ENCODE measurements around the gene NHSL2. TPM values are rescaled to one million over a fixed set of nuclear protein-coding genes. Genes with fewer than 3 reads are reported as not detected.

Gene NHSL2
- total RNA-seq, 1 donor from 2014 or later: 0.29 TPM

DNA sequence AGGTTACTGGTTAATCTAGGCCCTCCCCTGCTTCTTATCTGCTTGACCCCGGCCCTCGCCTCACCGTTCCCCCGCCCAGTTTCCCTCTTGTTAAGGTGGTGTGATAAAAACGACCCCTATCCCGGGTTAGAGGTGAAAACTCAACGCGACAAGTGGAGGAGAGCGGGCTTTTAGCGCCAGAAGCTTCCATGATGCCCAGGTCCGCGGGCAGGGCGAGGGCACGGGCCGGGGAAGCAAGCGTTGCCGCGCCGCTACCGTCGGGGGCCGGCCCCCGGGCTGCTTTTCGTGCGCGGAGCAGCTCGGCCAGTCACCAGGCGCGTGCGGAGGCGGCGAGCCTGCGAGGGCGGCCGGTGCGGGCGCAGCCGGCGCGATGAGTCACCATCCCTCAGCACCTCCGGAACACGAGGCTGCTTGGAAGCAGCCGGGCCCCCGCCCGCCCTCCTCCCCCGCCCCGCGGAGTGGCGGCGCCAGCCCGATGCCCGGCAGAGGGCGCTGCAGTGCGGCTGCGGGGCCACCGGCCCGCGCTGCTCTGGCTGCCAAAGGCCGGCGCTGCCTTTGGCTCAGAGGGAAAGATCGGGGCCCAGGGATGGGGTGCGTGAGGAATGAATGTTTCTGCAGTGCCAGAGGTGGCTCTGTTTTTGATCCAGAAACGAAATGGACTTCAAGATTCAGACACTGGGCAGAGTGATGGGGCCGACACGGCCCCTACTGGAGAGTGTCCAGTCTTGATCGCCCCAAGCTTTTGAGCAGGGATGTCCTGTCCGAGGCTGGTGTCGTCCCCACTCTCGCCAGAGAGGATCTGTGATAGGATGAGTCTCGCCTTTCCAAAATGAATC, 107.8 kb downstream of the NHSL2 start:
- peaks cover 10% of the 10 kb centered on the region for H3K4me1 Mint-ChIP-seq
- no peaks in the 10 kb centered on the region for H3K36me3 Mint-ChIP-seq (ENCODE audit: low read depth)
- ATAC-seq (ENCODE audit: low read depth) (peak; percentile 89), DNase-seq (peak; percentile 65)
- H3K4me3 Mint-ChIP-seq: peak overlapping the region; percentile 38
- ChIA-PET POLR2A (interaction anchor here (0.6 to 1.5 kb wide), 5 partner anchors 83 to 258 kb away, joined by 3 to 5 read pairs (median 4); partner anchors contain the start of genes RPS4X and RTL5), CTCF (interaction anchor here (0.8 to 3.1 kb wide), 7 partner anchors 15 to 259 kb away, joined by 3 to 51 read pairs (median 5); partner anchors contain the start of gene RPS4X)
- H3K27ac Mint-ChIP-seq: no peak overlapping the region
- H3K9me3 Mint-ChIP-seq: no peaks in the 10 kb centered on the region
- H3K27me3 Mint-ChIP-seq: peaks cover 5% of the 10 kb centered on the region
- intact Hi-C loops (cut with micrococcal nuclease): loop anchor here (1.0 to 5.0 kb wide), 3 partner anchors 108 to 220 kb away; partner anchors contain the start of genes ERCC6L and PIN4
- no peak for TF ChIP-seq CTCF (IDR thresholded peaks at IDR 0.05)

DNA sequence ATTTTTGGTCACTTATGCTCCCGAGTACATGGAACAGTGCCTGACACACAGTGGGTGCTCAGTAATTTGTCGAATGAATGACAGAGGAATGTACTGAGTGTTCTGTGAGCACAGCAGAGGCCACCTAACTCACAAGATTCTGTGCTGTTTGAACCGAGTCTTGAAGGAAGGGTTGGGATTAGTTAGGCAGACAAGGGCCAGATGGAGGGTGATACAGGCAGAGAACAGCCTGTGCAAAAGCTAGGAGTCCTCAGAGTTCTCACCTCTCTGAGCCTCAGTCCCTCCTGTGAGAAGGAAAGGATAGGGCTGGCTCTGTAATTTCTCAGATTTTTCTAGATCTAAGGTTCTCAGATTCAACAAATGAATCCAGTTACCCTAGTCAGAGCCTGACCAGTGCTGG, 108.8 kb downstream of the NHSL2 start:
- no peak for TF ChIP-seq CTCF (IDR thresholded peaks at IDR 0.05)
- H3K27me3 Mint-ChIP-seq: peaks cover 5% of the 10 kb centered on the region
- CTCF ChIA-PET: interaction anchor here (0.8 to 3.1 kb wide), 4 partner anchors 18 to 161 kb away, joined by 3 to 51 read pairs (median 7); no protein-coding TSS in a partner anchor
- H3K36me3 Mint-ChIP-seq (ENCODE audit: low read depth): no peaks in the 10 kb centered on the region
- H3K9me3 Mint-ChIP-seq: no peaks in the 10 kb centered on the region
- H3K4me1 Mint-ChIP-seq: peaks cover 10% of the 10 kb centered on the region
- intact Hi-C loops (cut with micrococcal nuclease): loop anchor here (2.0 to 5.0 kb wide), 2 partner anchors 163 to 219 kb away; partner anchors contain the start of genes ERCC6L and PIN4
- POLR2A ChIA-PET: interaction anchor here (1.1 to 2.2 kb wide), 2 partner anchors 107 to 257 kb away, joined by 4 to 11 read pairs; partner anchors contain the start of gene RPS4X
- DNase-seq (no peak), ATAC-seq (ENCODE audit: low read depth) (no peak)
- H3K4me3 Mint-ChIP-seq: no peak overlapping the region
- H3K27ac Mint-ChIP-seq: no peak overlapping the region

- no peak for ATAC-seq (ENCODE audit: low read depth)
- intact Hi-C loops (cut with micrococcal nuclease): no loop called here
- H3K4me1 Mint-ChIP-seq: peaks cover 10% of the 10 kb centered on the region
- no peaks in the 10 kb centered on the region for H3K36me3 Mint-ChIP-seq (ENCODE audit: low read depth)
- no peak overlapping the region for H3K27ac Mint-ChIP-seq
- H3K27me3 Mint-ChIP-seq: peaks cover 5% of the 10 kb centered on the region
- POLR2A ChIA-PET: interaction anchor here (1.0 to 2.2 kb wide), 2 partner anchors 106 to 112 kb away, joined by 3 to 11 read pairs; partner anchors contain the start of gene RTL5
- TF ChIP-seq CTCF (IDR thresholded peaks at IDR 0.05): no peak
- no peaks in the 10 kb centered on the region for H3K9me3 Mint-ChIP-seq
- CTCF ChIA-PET: interaction anchor here (1.1 to 2.5 kb wide), 4 partner anchors 18 to 106 kb away, joined by 4 to 10 read pairs (median 5); no protein-coding TSS in a partner anchor
- H3K4me3 Mint-ChIP-seq: no peak overlapping the region
- no peak for DNase-seq
These were observed 109.6 kb downstream of the NHSL2 start for GRCh38 chrX:72020204-72020603.

- DNase-seq (no peak), ATAC-seq (ENCODE audit: low read depth) (peak; percentile 45)
- Mint-ChIP-seq H3K4me1 (peaks cover 10% of the 10 kb centered on the region), H3K36me3 (ENCODE audit: low read depth) (no peaks in the 10 kb centered on the region), H3K9me3 (no peaks in the 10 kb centered on the region), H3K27me3 (peaks cover 5% of the 10 kb centered on the region), H3K4me3 (no peak overlapping the region), H3K27ac (no peak overlapping the region)
- ChIA-PET CTCF (interaction anchor here (1.1 to 2.5 kb wide), 4 partner anchors 19 to 106 kb away, joined by 4 to 10 read pairs (median 5); no protein-coding TSS in a partner anchor), POLR2A (interaction anchor here (1.0 to 2.2 kb wide), 2 partner anchors 106 to 111 kb away, joined by 3 to 11 read pairs; partner anchors contain the start of gene RTL5)
- no peak for TF ChIP-seq CTCF (IDR thresholded peaks at IDR 0.05)
- intact Hi-C loops (cut with micrococcal nuclease): no loop called here
These were observed 110.1 kb downstream of the NHSL2 start for GRCh38 chrX:72020788-72021187.

GRCh38 chrX:72021975-72022374, 111.3 kb downstream of the NHSL2 start:
- Mint-ChIP-seq H3K9me3 (no peaks in the 10 kb centered on the region), H3K36me3 (ENCODE audit: low read depth) (no peaks in the 10 kb centered on the region), H3K4me1 (peaks cover 10% of the 10 kb centered on the region), H3K27ac (no peak overlapping the region), H3K27me3 (peaks cover 5% of the 10 kb centered on the region), H3K4me3 (no peak overlapping the region)
- no peak for TF ChIP-seq CTCF (IDR thresholded peaks at IDR 0.05)
- DNase-seq (no peak), ATAC-seq (ENCODE audit: low read depth) (no peak)
- ChIA-PET CTCF (interaction anchor here (0.6 to 2.5 kb wide), 3 partner anchors 78 to 358 kb away, joined by 3 to 10 read pairs (median 3); no protein-coding TSS in a partner anchor), POLR2A (no interaction called here)
- intact Hi-C loops (cut with micrococcal nuclease): no loop called here
